BJ (cell line): ENCODE measurements around the gene CCL5. TPM values are rescaled to one million over a fixed set of nuclear protein-coding genes. Genes with fewer than 3 reads are reported as not detected.

Experiments
- CTCF ChIA-PET: fragments of 350-600 bp; formaldehyde crosslinking; extraction: SDS; loops from one replicate; lab custom pipeline; 2021; ENCODE audit warnings: antibody characterized with exemption, inconsistent platforms; lab: Yijun Ruan, JAX
- POLR2A ChIA-PET: fragments of 300-600 bp; sonication (Branson Sonifier 250); formaldehyde crosslinking; extraction: SDS; loops from one replicate; lab custom pipeline; 2021; ENCODE audit warnings: antibody characterized with exemption; lab: Charles Lee
- DNase-seq: peaks from one replicate; pipeline ENCODE4 v3.0.0-alpha.2; 2011; ENCODE audit warnings: low read depth
- H3K27me3 ChIP-seq: 2 replicates; pipeline ENCODE4 v1.6.0; 2011; ENCODE audit warnings: low read length; ENCODE audit not compliant: control insufficient read depth, insufficient read depth
- H3K36me3 ChIP-seq: 2 replicates; pipeline ENCODE4 v1.5.1; 2011; ENCODE audit warnings: low read length; ENCODE audit not compliant: control insufficient read depth, insufficient read depth
- H3K4me3 ChIP-seq: 2 replicates; pipeline ENCODE4 v1.5.1; 2011; ENCODE audit warnings: low read depth, mild to moderate bottlenecking, control low read depth, low read length
- CTCF ChIP-seq: IDR thresholded peaks from 2 replicates; pipeline ENCODE4 v1.5.1; 2011; ENCODE audit warnings: low read depth, mild to moderate bottlenecking, control low read depth, inconsistent platforms, low read length, moderate library complexity; ENCODE audit not compliant: insufficient read depth
- polyA plus RNA-seq: library from polyadenylated mRNA; depleted of rRNA; stranded (reverse); fragments of >200 nt; gene quantifications from 2 replicates; pipeline ENCODE4 v1.2.3, GENCODE V29; 2011

CCL5 gene
- polyA plus RNA-seq, 1 experiment, result 0.16 TPM

GRCh38 chr17:35917519-35918213 lies 37.5 kb upstream of the CCL5 start:
- no peak for DNase-seq
- no peak for TF ChIP-seq CTCF

GRCh38 chr17:35915153-35915964 lies 35.2 kb upstream of the CCL5 start:
- ChIA-PET POLR2A (no interaction called here), CTCF (interaction anchor here (0.6 kb wide), 1 partner anchor 15 kb away, joined by 3 read pairs; no protein-coding TSS in a partner anchor)
- Histone ChIP-seq H3K27me3 (no peaks in the 10 kb centered on the region; the same call in none of the 2 replicates), H3K36me3 (no peaks in the 10 kb centered on the region), H3K4me3 (no peak overlapping the region)
- TF ChIP-seq CTCF, result no peak
- DNase-seq, result no peak

More at GRCh38 chr17:35917519-35918213, 37.5 kb upstream of the CCL5 start:
- ChIA-PET CTCF (interaction anchor here (1.2 kb wide), 1 partner anchor 231 kb away, joined by 6 read pairs; no protein-coding TSS in a partner anchor), POLR2A (no interaction called here)
- Histone ChIP-seq H3K27me3 (no peaks in the 10 kb centered on the region; the same call in 1 of the 2 replicates), H3K36me3 (no peaks in the 10 kb centered on the region), H3K4me3 (no peak overlapping the region)

- DNase-seq, result no peak
- H3K36me3 ChIP-seq, result no peaks in the 10 kb centered on the region
- TF ChIP-seq CTCF, result no peak
- CTCF ChIA-PET, result interaction anchor here (1.4 kb wide), 1 partner anchor 25 kb away, joined by 3 read pairs; no protein-coding TSS in a partner anchor
- POLR2A ChIA-PET, result no interaction called here
- H3K4me3 ChIP-seq, result no peak overlapping the region
- no peaks in the 10 kb centered on the region; the same call in none of the 2 replicates for H3K27me3 ChIP-seq
Observed at GRCh38 chr17:35914354-35914753, 34.2 kb upstream of the CCL5 start.

GRCh38 chr17:35913609-35914008 lies 33.4 kb upstream of the CCL5 start:
- CTCF ChIA-PET, result interaction anchor here (1.4 kb wide), 1 partner anchor 24 kb away, joined by 3 read pairs; no protein-coding TSS in a partner anchor
- POLR2A ChIA-PET, result no interaction called here
- no peak for TF ChIP-seq CTCF
- Histone ChIP-seq H3K4me3 (no peak overlapping the region), H3K27me3 (no peaks in the 10 kb centered on the region; the same call in none of the 2 replicates), H3K36me3 (no peaks in the 10 kb centered on the region)
- DNase-seq, result no peak

GRCh38 chr17:35912942-35913341 lies 32.8 kb upstream of the CCL5 start:
- ChIA-PET POLR2A (no interaction called here), CTCF (interaction anchor here (0.6 to 1.4 kb wide), 2 partner anchors 24 to 62 kb away, joined by 3 read pairs; no protein-coding TSS in a partner anchor)
- Histone ChIP-seq H3K27me3 (no peaks in the 10 kb centered on the region; the same call in none of the 2 replicates), H3K36me3 (no peaks in the 10 kb centered on the region), H3K4me3 (no peak overlapping the region)
- DNase-seq, result no peak
- TF ChIP-seq CTCF, result no peak
